A549 (cell line): ENCODE data around the gene SAP30. TPM values are rescaled to one million over a fixed set of nuclear protein-coding genes. Genes with fewer than 3 reads are reported as not detected.

ENCODE experiments used
- ATAC-seq, 2 experiments: fragments of 200-7000 bp in 1 of 2; fragments of >200 bp in 1 of 2; cut with Nextera tagmentation in 1 of 2; cut with Tn5 transposase in 1 of 2; 3 replicates each; pipeline versions ENCODE4 v1.8.0 to v1.9.1; 2018 to 2020; ENCODE audit warnings: mild to moderate bottlenecking in 1 of 2, moderate library complexity in 1 of 2
- CTCF ChIA-PET: fragments of 300-600 bp; sonication (Branson Sonifier 250); formaldehyde crosslinking; extraction: SDS; loops from one replicate; lab custom pipeline; 2021; ENCODE audit warnings: antibody characterized with exemption, inconsistent platforms; lab: Yijun Ruan, JAX
- POLR2A ChIA-PET: fragments of 350-600 bp; formaldehyde crosslinking; extraction: SDS; loops from one replicate; lab custom pipeline; 2021; ENCODE audit warnings: antibody characterized with exemption, inconsistent platforms; lab: Yijun Ruan, JAX
- DNase-seq, 2 experiments: peaks; one replicate each; pipeline versions ENCODE4 v3.0.0 to v3.0.0-alpha.2; 2011 to 2016; ENCODE audit warnings: low read depth in 1 of 2, low spot score in 1 of 2
- FAIRE-seq: peaks from 2 replicates; lab custom pipeline; 2011; peaks lifted over from hg19 to GRCh38; lab: Jason Lieb, UNC
- H3K27ac ChIP-seq, 2 experiments: fragments of >200 bp; sonication (Bioruptor Twin); formaldehyde crosslinking; 3 replicates each; pipeline ENCODE4 v1.5.1; 2016 to 2017
- H3K4me1 ChIP-seq: fragments of >200 bp; sonication (Bioruptor Twin); formaldehyde crosslinking; 3 replicates; pipeline ENCODE4 v1.6.1; 2016
- H3K4me2 ChIP-seq: fragments of >200 bp; sonication (Bioruptor Twin); formaldehyde crosslinking; 3 replicates; pipeline ENCODE4 v1.6.1; 2016
- H3K4me3 ChIP-seq: fragments of >200 bp; sonication (Bioruptor Twin); formaldehyde crosslinking; 3 replicates; pipeline ENCODE4 v1.5.1; 2016
- H3K9me3 ChIP-seq: fragments of >200 bp; sonication (Bioruptor Twin); formaldehyde crosslinking; 3 replicates; pipeline ENCODE4 v1.6.1; 2016
- EHF ChIP-seq: fragments of 250-450 bp; sonication (Bioruptor Pico); IDR thresholded peaks from 2 replicates; pipeline ENCODE4 v1.5.0; 2020; ENCODE audit warnings: mild to moderate bottlenecking
- FOSL2 ChIP-seq, 2 experiments: fragments of 450-650 bp in 1 of 2; fragments of >200 bp in 1 of 2; sonication (Bioruptor Twin) in 1 of 2; formaldehyde crosslinking; IDR thresholded peaks; 2 replicates each; pipeline versions ENCODE4 v1.5.0 to v1.6.1; 2016 to 2020; ENCODE audit warnings: mild to moderate bottlenecking in 1 of 2, moderate library complexity in 1 of 2
- KDM5A ChIP-seq: fragments of 200-600 bp; sonication (generic); IDR thresholded peaks from 2 replicates; pipeline ENCODE4 v1.6.1; 2016; ENCODE audit warnings: antibody characterized with exemption, mild to moderate bottlenecking
- MAZ ChIP-seq: fragments of 150-350 bp; IDR thresholded peaks from 2 replicates; pipeline ENCODE4 v1.6.1; 2014; ENCODE audit warnings: antibody characterized with exemption, low read depth, low read length, borderline replicate concordance
- NR3C1 ChIP-seq: fragments of >200 bp; sonication (Bioruptor Twin); formaldehyde crosslinking; IDR thresholded peaks from 3 replicates; pipeline ENCODE4 v1.6.1; 2017
- POLR2A ChIP-seq: IDR thresholded peaks from 2 replicates; pipeline ENCODE4 v1.6.1; 2012; ENCODE audit warnings: mild to moderate bottlenecking, low read length
- RAD21 ChIP-seq, 2 experiments: fragments of >200 bp in 1 of 2; sonication (Bioruptor Twin) in 1 of 2; formaldehyde crosslinking in 1 of 2; IDR thresholded peaks in 1 of 2; conservative IDR thresholded peaks in 1 of 2; 2 replicates in 1 of 2; 3 replicates in 1 of 2; pipeline ENCODE4 v1.6.1; 2012 to 2018; ENCODE audit warnings: inconsistent platforms in 1 of 2
- RARB ChIP-seq: fragments of 250-450 bp; sonication (Bioruptor Pico); IDR thresholded peaks from 2 replicates; pipeline ENCODE4 v1.8.0; 2021; ENCODE audit warnings: mild to moderate bottlenecking, moderate library complexity
- RCOR1 ChIP-seq: fragments of 150-350 bp; IDR thresholded peaks from 2 replicates; pipeline ENCODE4 v1.6.1; 2014; ENCODE audit warnings: antibody characterized with exemption, low read length, low read depth
- SMC3 ChIP-seq: fragments of >200 bp; sonication (Bioruptor Twin); formaldehyde crosslinking; IDR thresholded peaks from 3 replicates; pipeline ENCODE4 v1.6.1; 2018; ENCODE audit warnings: inconsistent platforms
- TFCP2L1 ChIP-seq: fragments of 250-450 bp; sonication (Bioruptor Pico); IDR thresholded peaks from 2 replicates; pipeline ENCODE4 v1.5.0; 2021; ENCODE audit warnings: mild to moderate bottlenecking
- TP53 ChIP-seq: fragments of 250-450 bp; sonication (Bioruptor Pico); IDR thresholded peaks from 2 replicates; pipeline ENCODE4 v1.5.0; 2021; ENCODE audit warnings: mild to moderate bottlenecking, moderate library complexity
- WGBS: methylation state at CpG from one replicate; pipeline ENCODE4 v1.1.6; 2017; ENCODE audit errors: missing lambda C conversion rate; 5-methylcytosine and 5-hydroxymethylcytosine counted together
- polyA plus RNA-seq, 4 experiments: library from polyadenylated mRNA; depleted of rRNA in 3 of 4; stranded (reverse); fragments of >200 nt; fragmentation: RNase III in 1 of 4; extraction: RNeasy Plus Mini Kit Qiagen cat#74134 plus additional on column Dnase treatment in 1 of 4; gene quantifications; 2 replicates in 3 of 4; 3 replicates in 1 of 4; pipeline ENCODE4 v1.2.3, GENCODE V29; 2011 to 2017
- TF ChIP-seq, protein P1 (sequence below): fragments of >200 bp; sonication (Bioruptor Twin); formaldehyde crosslinking; IDR thresholded peaks from 3 replicates; pipeline ENCODE4 v1.5.1; 2016
- TF ChIP-seq, protein P2 (sequence below): fragments of 200-600 bp; sonication (generic); IDR thresholded peaks from 2 replicates; pipeline ENCODE4 v1.6.1; 2016; ENCODE audit warnings: antibody characterized with exemption, mild to moderate bottlenecking, moderate library complexity
- TF ChIP-seq, protein P3 (sequence below): IDR thresholded peaks from 2 replicates; pipeline ENCODE4 v1.6.1; 2012
- TF ChIP-seq, protein P4 (sequence below): IDR thresholded peaks from 2 replicates; pipeline ENCODE4 v1.6.1; 2012; ENCODE audit warnings: low read depth, borderline replicate concordance
- TF ChIP-seq, protein P5 (sequence below): fragments of >200 bp; sonication (Bioruptor Twin); formaldehyde crosslinking; IDR thresholded peaks from 3 replicates; pipeline ENCODE4 v1.6.1; 2016

Gene SAP30
- polyA plus RNA-seq, 2 of the 4 experiments (the other 2 are of a cell fraction): 18.4 to 19.6 TPM

DNA sequence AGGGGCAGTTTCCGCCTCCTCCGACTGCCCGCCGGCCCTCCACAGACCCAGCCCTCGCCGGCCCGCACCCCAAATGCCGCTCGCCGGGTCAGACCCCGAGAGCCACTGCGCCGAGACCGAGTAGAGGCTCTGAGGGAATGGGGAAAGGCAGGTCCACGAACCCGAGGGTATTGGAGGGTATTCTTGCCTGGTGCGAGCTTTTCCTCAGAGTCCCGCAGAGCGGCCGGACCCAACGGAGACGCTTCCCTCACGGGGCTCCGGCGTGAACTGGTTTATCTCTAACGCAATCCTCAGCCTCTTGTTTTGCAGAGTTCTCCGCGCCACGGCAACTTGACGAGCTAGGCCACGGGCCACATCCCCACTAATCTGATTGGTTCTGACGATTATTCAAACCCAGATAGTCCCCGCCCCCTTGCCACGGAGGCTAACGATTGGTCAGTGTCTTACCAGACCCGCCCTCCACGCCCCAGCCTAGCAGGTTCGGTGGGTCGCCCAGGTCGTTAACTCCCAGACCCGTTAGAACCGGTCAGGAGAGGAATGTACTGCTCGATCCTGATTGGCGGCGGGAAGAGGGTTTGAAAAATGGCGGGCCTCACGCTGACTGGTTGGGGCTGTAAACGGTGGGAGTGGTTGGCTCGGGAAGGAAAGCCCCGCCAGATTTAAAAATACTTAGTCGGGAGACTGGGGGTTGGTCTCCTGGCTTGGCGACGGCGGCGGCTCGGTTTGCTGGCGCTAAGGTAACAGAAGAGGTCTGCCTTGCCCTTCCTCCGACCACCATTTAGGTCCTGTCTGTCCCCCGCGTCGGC, 36.5 kb upstream of the SAP30 start, which contains the start of gene HMGB2 (continued):
- TF ChIP-seq NR3C1: no peak
- TF ChIP-seq, protein P1, sequence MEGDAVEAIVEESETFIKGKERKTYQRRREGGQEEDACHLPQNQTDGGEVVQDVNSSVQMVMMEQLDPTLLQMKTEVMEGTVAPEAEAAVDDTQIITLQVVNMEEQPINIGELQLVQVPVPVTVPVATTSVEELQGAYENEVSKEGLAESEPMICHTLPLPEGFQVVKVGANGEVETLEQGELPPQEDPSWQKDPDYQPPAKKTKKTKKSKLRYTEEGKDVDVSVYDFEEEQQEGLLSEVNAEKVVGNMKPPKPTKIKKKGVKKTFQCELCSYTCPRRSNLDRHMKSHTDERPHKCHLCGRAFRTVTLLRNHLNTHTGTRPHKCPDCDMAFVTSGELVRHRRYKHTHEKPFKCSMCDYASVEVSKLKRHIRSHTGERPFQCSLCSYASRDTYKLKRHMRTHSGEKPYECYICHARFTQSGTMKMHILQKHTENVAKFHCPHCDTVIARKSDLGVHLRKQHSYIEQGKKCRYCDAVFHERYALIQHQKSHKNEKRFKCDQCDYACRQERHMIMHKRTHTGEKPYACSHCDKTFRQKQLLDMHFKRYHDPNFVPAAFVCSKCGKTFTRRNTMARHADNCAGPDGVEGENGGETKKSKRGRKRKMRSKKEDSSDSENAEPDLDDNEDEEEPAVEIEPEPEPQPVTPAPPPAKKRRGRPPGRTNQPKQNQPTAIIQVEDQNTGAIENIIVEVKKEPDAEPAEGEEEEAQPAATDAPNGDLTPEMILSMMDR: no peak
- TF ChIP-seq EHF (CRISPR knock-in tag): no peak
- TF ChIP-seq, protein P2, sequence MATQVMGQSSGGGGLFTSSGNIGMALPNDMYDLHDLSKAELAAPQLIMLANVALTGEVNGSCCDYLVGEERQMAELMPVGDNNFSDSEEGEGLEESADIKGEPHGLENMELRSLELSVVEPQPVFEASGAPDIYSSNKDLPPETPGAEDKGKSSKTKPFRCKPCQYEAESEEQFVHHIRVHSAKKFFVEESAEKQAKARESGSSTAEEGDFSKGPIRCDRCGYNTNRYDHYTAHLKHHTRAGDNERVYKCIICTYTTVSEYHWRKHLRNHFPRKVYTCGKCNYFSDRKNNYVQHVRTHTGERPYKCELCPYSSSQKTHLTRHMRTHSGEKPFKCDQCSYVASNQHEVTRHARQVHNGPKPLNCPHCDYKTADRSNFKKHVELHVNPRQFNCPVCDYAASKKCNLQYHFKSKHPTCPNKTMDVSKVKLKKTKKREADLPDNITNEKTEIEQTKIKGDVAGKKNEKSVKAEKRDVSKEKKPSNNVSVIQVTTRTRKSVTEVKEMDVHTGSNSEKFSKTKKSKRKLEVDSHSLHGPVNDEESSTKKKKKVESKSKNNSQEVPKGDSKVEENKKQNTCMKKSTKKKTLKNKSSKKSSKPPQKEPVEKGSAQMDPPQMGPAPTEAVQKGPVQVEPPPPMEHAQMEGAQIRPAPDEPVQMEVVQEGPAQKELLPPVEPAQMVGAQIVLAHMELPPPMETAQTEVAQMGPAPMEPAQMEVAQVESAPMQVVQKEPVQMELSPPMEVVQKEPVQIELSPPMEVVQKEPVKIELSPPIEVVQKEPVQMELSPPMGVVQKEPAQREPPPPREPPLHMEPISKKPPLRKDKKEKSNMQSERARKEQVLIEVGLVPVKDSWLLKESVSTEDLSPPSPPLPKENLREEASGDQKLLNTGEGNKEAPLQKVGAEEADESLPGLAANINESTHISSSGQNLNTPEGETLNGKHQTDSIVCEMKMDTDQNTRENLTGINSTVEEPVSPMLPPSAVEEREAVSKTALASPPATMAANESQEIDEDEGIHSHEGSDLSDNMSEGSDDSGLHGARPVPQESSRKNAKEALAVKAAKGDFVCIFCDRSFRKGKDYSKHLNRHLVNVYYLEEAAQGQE: peak; percentile 39; the same call in 1 of the 2 replicates
- no peak for TF ChIP-seq TFCP2L1
- TF ChIP-seq TP53 (CRISPR knock-in tag): no peak

DNA sequence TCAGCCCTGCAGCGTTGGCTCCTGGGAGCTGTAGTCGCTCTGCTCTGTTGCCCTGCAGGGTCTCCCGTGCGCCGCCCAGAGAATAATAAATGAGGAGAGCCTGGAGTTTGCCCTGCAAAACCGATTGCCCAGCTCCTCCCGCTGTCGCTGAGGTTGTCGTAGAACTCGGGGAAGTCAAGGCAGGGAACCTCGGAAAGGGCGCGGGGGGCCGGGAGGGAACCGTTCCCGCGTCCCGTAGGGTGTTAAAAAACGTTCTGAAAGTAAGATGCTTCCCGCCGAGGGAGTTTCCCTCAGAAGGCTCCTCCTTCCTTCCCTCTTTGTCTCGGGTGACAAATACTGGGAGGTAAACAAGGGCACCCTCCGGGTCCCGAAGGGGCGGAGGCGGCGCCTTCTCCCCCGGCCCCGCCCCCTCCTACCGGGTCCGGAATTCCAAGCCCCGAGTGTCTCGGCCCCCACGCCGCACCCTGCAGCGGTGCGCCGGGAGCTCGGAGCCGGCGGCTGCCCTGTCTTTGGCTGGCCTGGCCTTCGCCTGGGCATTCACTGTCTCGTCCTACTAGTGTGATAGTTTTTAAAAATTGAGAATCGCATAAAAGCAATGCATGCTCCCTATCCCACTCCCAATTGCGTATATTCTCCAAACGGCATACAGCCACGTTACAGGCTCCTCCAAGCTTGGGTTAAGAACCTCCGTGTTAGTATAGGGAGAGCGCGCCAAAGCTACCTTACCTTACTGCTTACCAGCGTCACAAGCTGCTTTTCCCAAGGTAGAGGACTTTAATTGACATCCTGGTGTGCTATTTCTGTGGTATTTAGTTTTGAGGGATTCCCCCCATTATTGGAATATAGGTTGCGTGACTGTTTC, 35.6 kb upstream of the SAP30 start:
- peak overlapping the region; percentile 75 for H3K4me3 ChIP-seq
- POLR2A ChIA-PET: interaction anchor here (0.6 to 4.2 kb wide), 14 partner anchors 10 to 949 kb away, joined by 3 to 116 read pairs (median 5); partner anchors contain the start of genes CEP44, FBXO8, GALNT7 and SAP30
- CTCF ChIA-PET: interaction anchor here (1.2 to 2.7 kb wide), 4 partner anchors 10 to 83 kb away, joined by 4 to 13 read pairs (median 4); no protein-coding TSS in a partner anchor
- H3K27ac ChIP-seq: peak overlapping the region; percentile 85 to 91
- ATAC-seq: peak; percentile 79 to 81
- no peaks in the 10 kb centered on the region for H3K9me3 ChIP-seq
- no peak for FAIRE-seq
- TF ChIP-seq, protein P3, sequence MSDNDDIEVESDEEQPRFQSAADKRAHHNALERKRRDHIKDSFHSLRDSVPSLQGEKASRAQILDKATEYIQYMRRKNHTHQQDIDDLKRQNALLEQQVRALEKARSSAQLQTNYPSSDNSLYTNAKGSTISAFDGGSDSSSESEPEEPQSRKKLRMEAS: peak; percentile 78
- TF ChIP-seq RARB (CRISPR knock-in tag): no peak
- TF ChIP-seq MAZ: 0 out of 2 replicates have a peak, but pooled peaks have one; percentile 20
- TF ChIP-seq TFCP2L1: 0 out of 2 replicates have a peak, but pooled peaks have one; percentile 35
- no peak for TF ChIP-seq RAD21 (conservative IDR thresholded peaks at IDR 0.05 in 1 of 2, IDR thresholded peaks at IDR 0.05 in 1 of 2)
- no peak for TF ChIP-seq FOSL2 (IDR thresholded peaks at IDR 0.05)
- no peak for TF ChIP-seq FOSL2 (CRISPR knock-in tag; IDR thresholded peaks at IDR 0.05)
- TF ChIP-seq RCOR1: no peak
- no peak for TF ChIP-seq SMC3
- TF ChIP-seq, protein P4, sequence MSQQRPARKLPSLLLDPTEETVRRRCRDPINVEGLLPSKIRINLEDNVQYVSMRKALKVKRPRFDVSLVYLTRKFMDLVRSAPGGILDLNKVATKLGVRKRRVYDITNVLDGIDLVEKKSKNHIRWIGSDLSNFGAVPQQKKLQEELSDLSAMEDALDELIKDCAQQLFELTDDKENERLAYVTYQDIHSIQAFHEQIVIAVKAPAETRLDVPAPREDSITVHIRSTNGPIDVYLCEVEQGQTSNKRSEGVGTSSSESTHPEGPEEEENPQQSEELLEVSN: peak; percentile 45; the same call in 1 of the 2 replicates
- TF ChIP-seq KDM5A: peak; percentile 47; the same call in 1 of the 2 replicates
- TF ChIP-seq, protein P5, sequence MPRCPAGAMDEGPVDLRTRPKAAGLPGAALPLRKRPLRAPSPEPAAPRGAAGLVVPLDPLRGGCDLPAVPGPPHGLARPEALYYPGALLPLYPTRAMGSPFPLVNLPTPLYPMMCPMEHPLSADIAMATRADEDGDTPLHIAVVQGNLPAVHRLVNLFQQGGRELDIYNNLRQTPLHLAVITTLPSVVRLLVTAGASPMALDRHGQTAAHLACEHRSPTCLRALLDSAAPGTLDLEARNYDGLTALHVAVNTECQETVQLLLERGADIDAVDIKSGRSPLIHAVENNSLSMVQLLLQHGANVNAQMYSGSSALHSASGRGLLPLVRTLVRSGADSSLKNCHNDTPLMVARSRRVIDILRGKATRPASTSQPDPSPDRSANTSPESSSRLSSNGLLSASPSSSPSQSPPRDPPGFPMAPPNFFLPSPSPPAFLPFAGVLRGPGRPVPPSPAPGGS: 0 out of 3 replicates have a peak, but pooled peaks have one; percentile 25
- peak; percentile 51 for TF ChIP-seq POLR2A
- peak; percentile 87 for DNase-seq
- peak overlapping the region; percentile 89 for H3K4me2 ChIP-seq
- peaks cover 12% of the 10 kb centered on the region; the same call in 2 of the 3 replicates for H3K4me1 ChIP-seq
- 4% methylated on average over 17 of the region's 52 CpGs for WGBS
